ENCODE data around the gene LMTK2.

LMTK2 gene

GRCh38 chr7:98175260-98175940, 68.7 kb downstream of the LMTK2 start:
- DNase-seq (ENCODE audit: low spot score), result no peak

GRCh38 chr7:98177553-98177952, 70.9 kb downstream of the LMTK2 start:
- DNase-seq (ENCODE audit: low spot score), result no peak

DNA sequence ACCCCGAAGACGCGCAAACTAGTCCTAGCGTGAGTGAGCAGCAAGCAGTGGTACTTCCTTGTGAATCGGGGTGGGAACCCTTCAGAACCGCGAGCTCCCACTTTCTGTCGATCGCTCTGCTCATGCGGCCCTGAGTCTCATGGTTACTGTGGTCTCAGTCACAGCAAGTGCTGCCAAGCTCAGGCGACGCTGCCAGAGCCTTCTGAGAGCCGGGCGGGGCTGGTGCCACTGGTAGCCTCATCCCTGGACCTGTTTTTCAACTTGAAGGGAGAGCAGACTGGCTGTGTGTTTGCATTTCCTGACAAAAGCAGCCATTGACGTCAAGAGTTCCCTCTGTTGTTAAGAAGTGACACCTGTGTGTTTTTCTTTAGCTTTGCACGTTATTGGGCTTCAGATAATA, 71.7 kb downstream of the LMTK2 start:
- DNase-seq (ENCODE audit: low spot score), result no peak

- no peak for DNase-seq (ENCODE audit: low spot score)
These were observed 72.3 kb downstream of the LMTK2 start for GRCh38 chr7:98178762-98179490.

- no peak for DNase-seq (ENCODE audit: low spot score)
These were observed 74.1 kb downstream of the LMTK2 start for GRCh38 chr7:98180751-98181150.

- no peak for DNase-seq (ENCODE audit: low spot score)
These were observed 78.4 kb downstream of the LMTK2 start for GRCh38 chr7:98185101-98185500.

DNA sequence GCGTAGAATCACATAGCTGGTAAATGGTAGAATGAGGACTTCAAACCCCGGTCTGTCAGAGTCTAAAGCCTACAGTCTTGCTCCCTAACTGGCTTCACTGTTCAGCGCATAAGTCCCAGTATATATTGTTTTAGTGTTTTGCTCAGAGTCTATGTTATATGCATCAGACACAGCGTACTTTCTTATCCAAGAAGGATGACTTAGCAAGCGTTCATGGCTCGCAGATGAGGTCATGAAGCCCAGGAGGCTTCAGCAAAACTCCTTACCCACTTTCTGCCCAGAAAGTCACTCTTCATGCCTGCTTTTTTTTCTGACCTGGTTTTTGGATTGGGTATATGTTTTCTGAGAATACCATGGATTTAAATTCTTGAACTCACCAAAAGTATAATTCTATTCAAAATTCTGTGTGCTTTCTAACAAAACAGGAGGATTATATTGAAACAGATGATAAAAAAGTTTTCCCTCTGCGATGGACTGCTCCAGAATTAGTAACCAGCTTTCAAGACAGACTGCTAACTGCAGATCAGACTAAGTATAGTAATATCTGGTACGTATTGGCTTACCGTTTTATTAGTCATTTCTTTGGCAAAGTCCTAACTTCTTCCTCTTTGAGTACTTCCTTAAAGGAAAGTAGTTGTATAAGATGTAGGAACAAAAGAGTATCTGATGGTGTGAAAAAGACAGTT, 79.9 kb downstream of the LMTK2 start:
- DNase-seq (ENCODE audit: low spot score), result peak; percentile 41

DNA sequence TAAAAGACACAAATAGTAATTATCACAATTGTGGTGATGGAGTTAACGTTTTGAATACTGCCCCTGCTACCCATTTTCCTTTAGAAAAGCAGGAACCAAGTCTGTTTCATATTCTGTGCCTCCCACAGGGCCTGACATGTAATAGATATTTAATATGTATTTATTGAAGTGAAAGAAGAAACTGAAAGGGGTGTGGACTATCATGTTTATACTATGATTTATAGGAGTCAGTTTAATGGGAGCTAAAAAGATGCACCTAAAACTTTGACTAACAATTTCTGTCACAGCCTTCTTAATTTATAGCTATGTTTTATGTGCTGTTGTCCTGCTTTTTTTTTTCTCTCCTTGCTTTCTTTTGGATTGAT, 80.5 kb downstream of the LMTK2 start:
- no peak for DNase-seq (ENCODE audit: low spot score)

DNA sequence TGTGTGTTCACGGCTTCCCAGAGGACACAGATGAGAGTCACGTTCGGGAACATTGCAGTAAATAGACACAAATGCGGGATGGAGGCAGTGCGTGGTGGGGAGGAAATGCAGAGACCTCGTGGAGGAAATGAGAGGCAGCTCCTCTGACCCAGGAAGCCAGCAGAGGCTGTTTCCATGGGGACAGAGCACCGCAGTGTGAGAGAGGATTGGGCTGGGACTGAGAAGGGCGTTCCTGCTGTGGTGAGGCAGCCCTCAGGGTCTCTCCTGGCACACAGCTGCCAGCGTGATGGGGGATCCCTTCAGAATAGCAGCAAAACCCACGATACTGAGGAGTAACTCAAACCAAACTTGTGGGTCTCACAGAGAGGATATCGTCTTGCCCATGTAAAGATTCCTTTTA, 82.9 kb downstream of the LMTK2 start:
- DNase-seq (ENCODE audit: low spot score), result no peak

DNA sequence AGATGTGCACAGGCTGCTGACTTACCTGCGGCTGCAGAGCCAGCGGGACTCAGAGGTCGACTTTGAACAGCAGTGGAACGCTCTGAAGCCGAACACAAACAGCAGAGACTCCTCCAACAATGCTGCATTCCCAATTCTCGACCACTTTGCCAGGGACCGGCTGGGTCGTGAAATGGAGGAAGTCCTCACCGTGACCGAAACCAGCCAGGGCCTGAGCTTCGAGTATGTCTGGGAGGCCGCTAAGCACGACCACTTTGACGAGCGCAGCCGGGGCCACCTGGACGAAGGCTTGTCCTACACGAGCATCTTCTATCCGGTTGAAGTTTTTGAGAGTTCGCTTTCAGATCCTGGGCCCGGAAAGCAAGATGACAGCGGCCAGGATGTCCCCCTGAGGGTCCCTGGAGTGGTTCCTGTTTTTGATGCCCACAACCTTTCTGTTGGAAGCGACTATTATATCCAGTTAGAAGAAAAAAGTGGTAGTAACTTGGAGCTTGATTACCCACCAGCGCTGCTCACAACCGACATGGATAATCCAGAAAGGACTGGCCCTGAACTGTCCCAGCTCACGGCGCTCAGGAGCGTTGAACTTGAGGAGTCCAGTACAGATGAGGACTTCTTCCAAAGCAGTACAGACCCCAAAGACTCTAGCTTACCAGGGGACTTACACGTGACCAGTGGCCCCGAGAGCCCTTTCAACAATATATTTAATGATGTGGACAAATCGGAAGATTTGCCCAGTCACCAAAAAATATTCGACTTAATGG, 85.2 kb downstream of the LMTK2 start:
- DNase-seq (ENCODE audit: low spot score), result no peak

DNA sequence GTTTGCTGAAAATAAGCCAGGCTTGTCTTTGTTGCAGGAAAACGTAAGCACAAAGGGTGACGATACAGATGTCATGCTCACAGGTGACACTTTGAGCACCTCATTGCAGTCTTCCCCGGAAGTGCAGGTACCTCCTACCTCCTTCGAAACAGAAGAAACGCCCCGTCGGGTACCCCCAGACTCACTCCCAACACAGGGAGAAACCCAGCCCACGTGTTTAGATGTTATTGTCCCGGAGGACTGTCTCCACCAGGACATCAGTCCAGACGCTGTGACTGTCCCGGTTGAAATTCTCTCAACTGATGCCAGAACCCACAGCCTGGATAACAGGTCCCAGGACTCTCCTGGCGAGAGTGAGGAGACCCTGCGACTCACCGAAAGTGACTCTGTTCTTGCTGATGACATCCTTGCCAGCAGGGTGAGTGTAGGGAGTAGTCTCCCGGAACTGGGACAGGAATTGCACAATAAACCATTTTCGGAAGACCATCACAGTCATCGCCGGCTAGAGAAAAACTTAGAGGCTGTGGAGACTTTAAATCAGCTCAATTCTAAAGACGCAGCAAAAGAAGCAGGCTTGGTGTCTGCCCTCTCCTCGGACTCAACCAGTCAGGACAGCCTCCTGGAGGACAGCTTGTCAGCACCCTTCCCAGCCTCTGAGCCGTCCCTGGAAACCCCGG, 86.3 kb downstream of the LMTK2 start:
- no peak for DNase-seq (ENCODE audit: low spot score)

DNA sequence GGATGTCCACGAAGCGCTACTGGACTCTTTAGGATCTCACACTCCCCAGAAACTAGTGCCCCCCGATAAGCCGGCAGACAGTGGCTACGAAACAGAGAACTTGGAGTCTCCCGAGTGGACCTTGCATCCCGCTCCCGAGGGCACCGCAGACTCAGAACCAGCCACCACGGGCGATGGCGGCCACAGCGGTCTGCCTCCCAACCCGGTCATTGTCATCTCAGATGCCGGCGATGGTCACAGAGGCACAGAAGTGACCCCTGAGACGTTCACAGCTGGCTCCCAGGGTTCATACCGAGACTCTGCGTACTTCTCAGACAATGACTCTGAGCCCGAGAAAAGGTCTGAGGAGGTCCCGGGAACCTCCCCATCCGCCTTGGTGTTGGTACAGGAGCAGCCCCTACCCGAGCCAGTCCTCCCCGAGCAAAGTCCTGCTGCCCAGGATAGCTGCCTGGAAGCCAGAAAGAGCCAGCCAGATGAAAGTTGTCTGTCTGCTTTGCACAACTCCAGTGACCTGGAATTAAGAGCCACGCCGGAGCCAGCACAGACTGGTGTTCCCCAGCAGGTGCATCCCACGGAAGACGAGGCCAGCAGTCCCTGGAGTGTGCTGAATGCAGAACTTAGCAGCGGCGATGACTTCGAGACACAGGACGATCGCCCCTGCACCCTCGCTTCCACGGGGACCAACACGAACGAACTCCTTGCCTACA, 87.0 kb downstream of the LMTK2 start:
- DNase-seq (ENCODE audit: low spot score), result no peak

DNA sequence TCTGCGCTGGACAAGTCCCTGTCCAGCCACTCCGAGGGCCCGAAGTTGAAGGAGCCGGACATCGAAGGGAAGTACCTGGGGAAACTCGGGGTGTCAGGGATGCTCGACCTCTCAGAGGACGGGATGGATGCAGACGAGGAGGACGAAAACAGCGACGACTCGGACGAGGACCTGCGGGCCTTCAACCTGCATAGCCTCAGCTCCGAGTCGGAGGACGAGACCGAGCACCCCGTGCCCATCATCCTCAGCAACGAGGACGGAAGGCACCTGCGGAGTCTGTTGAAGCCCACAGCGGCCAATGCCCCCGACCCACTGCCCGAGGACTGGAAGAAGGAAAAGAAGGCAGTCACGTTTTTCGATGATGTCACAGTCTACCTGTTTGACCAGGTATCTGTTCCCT, 87.5 kb downstream of the LMTK2 start:
- DNase-seq (ENCODE audit: low spot score), result no peak

DNA sequence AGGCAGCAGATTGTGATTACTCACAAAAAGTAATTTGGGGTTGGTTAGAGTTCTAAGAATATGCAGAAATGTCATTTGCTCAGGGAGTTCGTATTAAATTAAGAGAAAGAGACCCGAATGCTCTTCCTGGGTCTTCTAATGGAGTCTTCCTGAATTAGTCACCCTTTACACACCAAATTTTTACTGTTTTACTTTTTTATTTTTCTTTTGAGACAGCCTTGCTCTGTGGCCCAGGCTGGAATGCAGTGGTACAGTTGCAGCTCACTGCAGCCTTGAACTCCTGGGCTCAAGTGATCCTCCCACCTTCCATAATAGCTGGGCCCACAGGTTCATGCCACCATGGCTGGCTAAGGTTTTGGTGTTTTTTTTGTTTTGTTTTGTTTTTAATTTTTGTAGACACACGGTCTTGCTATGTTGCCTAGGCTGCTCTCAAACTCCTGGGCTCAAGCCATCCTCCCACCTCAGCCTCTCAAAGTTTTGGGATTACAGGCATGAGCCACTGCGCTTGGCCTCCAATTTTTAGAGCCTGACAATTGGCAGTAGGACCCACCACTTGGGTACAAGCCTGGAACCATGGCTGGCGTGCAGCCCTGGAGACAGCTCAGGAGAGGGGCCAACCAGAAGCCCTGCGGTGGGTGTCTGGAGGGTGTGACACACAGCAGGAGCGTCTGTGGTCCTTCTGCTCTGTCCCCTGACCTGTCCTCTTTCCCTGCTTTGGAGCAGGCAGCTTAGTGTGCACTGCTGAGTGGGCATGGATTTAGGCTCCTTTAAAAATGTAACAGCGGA, 88.2 kb downstream of the LMTK2 start:
- no peak for DNase-seq (ENCODE audit: low spot score)

DNA sequence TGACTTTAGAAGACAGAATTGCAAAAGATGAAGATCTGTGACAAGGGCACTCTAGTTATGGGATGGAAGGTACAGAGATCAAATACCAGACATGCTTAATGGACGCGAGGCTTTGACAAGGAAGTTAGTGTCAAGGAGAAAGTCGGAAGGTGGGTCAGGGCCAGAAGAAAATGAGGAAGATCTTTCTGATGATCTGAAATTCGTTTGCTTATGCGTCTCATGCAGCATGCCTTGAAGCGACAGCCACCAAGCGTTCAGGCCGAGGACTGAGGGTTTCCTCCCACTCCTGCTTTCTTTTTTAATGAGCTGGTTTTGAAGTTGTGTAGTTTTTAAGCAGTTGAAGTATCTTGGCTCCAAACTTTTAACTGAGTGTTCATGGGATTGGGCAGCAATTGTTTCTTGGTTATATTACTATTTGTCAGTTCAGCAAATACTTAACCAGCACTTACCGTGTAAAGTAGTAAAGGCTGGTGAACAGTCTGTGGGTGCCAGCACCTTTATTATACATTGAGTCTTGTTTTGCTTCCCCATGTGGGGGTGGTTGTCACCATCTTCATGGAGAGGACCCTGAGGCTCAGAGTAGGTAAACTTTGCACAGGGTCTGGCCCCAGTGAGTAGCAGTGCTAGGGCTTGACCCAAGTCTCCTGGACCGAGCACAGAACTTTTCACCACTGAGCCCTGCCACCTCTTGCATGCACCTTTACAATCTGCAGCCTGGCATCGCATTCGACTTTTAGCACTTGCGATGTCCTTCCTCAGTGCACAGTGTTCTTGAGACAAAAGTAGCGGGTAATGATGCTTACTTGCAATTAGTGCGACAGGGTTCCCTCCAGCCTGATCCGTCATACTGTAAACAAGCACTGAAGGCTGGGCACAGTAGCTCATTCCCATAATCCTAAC, 90.3 kb downstream of the LMTK2 start:
- DNase-seq (ENCODE audit: low spot score), result no peak

GRCh38 chr7:98199131-98199530, 92.5 kb downstream of the LMTK2 start:
- DNase-seq (ENCODE audit: low spot score), result no peak

DNA sequence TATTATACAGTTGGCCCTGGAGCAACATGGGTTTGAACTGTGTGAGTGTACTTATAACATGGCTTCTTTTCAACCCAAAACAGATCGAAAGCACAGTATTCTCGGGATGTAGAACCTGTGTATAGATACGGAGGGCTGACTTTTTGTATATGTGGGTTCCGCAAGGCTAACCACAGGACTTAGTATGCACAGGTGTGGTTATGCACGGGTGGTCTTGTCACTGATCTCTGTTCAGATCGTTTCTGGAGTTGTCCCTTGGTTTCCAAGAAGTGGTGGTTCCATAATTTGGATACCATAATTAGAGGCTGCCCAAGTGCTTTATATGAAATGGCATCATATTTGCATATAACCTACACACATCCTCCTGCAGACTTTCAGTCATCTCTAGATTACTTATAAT, 93.7 kb downstream of the LMTK2 start:
- no peak for DNase-seq (ENCODE audit: low spot score)

DNA sequence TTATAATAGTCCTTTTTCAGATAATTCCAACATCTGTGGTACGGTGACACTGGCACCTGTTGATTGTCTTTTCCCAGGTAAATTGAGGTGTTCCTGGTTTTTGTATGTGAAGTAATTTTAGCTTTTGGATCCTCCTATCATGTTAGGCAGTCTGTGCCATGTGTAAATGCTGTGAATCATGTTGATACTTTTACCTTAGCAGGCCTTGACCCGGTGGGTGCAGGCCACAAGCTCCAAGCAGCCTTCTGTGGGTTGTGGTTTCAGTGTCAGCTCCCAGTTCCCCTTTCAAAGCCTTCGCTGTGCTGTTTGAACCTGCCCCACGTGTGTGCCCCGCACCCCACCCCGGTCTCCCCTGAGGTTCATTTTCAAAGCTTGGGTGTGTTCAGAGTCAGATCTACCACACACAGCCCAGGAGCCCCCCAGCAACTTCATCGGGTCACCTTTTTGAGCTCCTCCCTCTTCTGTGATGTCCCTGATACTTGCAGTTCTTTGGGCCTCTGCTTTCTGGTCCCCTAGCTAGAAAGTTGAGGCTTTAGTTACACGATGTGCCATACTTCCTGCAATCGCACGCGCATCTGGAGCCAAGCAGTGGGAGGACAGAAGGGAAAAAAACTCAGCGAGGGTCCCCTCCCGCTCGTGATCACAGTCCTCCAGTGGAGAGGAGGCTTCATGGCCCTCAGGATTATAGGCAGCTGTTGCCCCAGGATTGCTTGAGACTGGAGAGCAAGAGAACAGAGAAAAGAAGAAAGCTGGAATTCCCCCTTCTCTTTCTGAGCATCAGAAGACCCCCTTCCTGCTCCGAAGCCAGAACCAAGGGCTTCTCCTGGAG, 95.9 kb downstream of the LMTK2 start:
- DNase-seq (ENCODE audit: low spot score), result no peak

Measured in GM03348 (cell line).